ENCODE results near the gene ING3. TPM values are rescaled to one million over a fixed set of nuclear protein-coding genes. Genes with fewer than 3 reads are reported as not detected.

The ING3 gene
- total and polyA plus RNA-seq, 12 donors = 5.5 to 31.9 (median 14.4) TPM

GRCh38 chr7:120987280-120987679 lies 36.7 kb downstream of the ING3 start:
- H3K4me3 ChIP-seq = peak overlapping the region in 1 of 4 donors; percentile 24
- no peaks in the 10 kb centered on the region for H3K36me3 ChIP-seq (replicated peaks in 1 of 2)
- H3K27me3 ChIP-seq = no peaks in the 10 kb centered on the region
- H3K4me1 ChIP-seq (replicated peaks in 1 of 2) = peaks cover 7 to 14% of the 10 kb centered on the region in 2 donors
- no peak for DNase-seq
- intact Hi-C loops (cut with DNase I) = loop anchor here (5.0 kb wide), 2 partner anchors 95 to 120 kb away; no protein-coding TSS in a partner anchor
- 0 to 2% (median 0%) methylated on average over 3 of the region's 3 CpGs for WGBS, 4 donors
- TF ChIP-seq POLR2A (IDR thresholded peaks at IDR 0.05) (no peak), CTCF (IDR thresholded peaks at IDR 0.05) (no peak)
- H3K27ac ChIP-seq = peak overlapping the region in 1 of 5 donors; percentile 89
- H3K9me3 ChIP-seq (replicated peaks in 1 of 3) = no peaks in the 10 kb centered on the region

- peak; percentile 89 to 95 (median 92) for DNase-seq
- Histone ChIP-seq H3K27me3 (no peaks in the 10 kb centered on the region), H3K9me3 (replicated peaks in 1 of 3) (no peaks in the 10 kb centered on the region), H3K27ac (peak overlapping the region; percentile 31 to 89 (median 72)), H3K4me3 (peak overlapping the region; percentile 12 to 61 (median 30)), H3K36me3 (replicated peaks in 1 of 2) (no peaks in the 10 kb centered on the region), H3K4me1 (replicated peaks in 1 of 2) (peaks cover 7 to 20% of the 10 kb centered on the region in 2 donors)
- WGBS, 4 donors = 0 to 2% (median 1%) methylated on average over 10 to 12 of the region's 12 CpGs
- intact Hi-C loops (cut with DNase I) = loop anchor here (5.0 kb wide), 2 partner anchors 94 to 119 kb away; no protein-coding TSS in a partner anchor
- peak; percentile 84 to 95 (median 92) for TF ChIP-seq CTCF (IDR thresholded peaks at IDR 0.05)
- peak in 1 of 2 donors; percentile 15 for TF ChIP-seq POLR2A (IDR thresholded peaks at IDR 0.05)
These were observed 37.4 kb downstream of the ING3 start for GRCh38 chr7:120987683-120988590.

DNA sequence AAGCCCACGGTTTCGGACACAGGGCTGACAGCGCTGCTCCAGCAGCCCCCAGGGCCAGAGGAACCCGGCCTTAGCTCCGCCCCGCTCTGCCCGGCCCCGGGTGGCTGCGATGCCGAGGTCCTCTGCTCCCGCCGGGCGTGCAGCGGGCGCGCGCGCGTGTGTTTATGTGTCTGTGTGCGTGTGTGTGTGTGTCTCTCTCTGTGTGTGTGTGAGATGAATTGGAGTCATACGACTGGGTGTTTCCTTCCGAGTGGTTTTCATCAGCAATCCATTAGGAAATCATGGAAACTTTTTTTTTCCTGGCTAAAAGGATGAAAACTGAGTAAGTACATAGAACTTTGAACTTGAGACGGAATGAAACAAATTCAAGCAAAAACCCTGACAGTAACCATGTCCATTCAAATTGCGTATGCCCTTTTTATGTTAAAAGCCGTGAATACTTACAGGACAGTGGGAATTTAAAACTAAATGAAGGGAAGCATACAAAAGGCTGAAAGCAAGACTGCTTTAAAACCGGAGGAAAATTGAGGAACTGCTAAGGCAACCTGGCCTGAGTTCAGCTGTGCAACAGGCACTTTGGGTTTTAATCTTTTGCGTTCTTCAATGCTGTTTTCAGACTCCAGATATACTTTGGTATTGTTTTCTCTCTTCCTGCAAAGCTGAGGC lies 38.1 kb downstream of the ING3 start, which contains the start of gene CPED1:
Gene CPED1 (plus strand): TSS at position 121 of the 666 bp plus-strand sequence. CDS start 911 bp downstream, outside the sequence.
- intact Hi-C loops (cut with DNase I) = loop anchor here (5.0 kb wide), 2 partner anchors 94 to 119 kb away; no protein-coding TSS in a partner anchor
- Histone ChIP-seq H3K4me1 (replicated peaks in 1 of 2) (peaks cover 7 to 28% of the 10 kb centered on the region in 2 donors), H3K27ac (peak within 1 kb of the TSS; percentile 31 to 89 (median 72)), H3K36me3 (replicated peaks in 1 of 2) (no peaks in the 10 kb centered on the region), H3K27me3 (no peaks in the 10 kb centered on the region), H3K4me3 (peak within 1 kb of the TSS; percentile 16 to 61 (median 30)), H3K9me3 (replicated peaks in 1 of 3) (no peaks in the 10 kb centered on the region)
- TF ChIP-seq POLR2A (IDR thresholded peaks at IDR 0.05) (peak in 1 of 2 donors; percentile 57), CTCF (IDR thresholded peaks at IDR 0.05) (no peak)
- 0 to 1% (median 1%) methylated on average over 7 to 27 of the region's 27 CpGs for WGBS, 4 donors
- DNase-seq = peak; percentile 70 to 86 (median 81)

Data from adrenal gland (tissue), 12 donors.